NCI-H146 treated with DMSO at 0.1 percent for 48 hours (cell line): ENCODE measurements around the gene GFRA3.
"Not testable (repeated sequence)": the region's sequence is repeated elsewhere in the genome, so short reads cannot be mapped to it uniquely, and the experiment has no call there.

Source experiments
- DNase-seq: peaks from one replicate; lab custom pipeline; 2025; ENCODE audit not compliant: unreplicated experiment; lab: John Stamatoyannopoulos, UW

GFRA3 gene

GRCh38 chr5:138247800-138248199, 26.6 kb downstream of the GFRA3 start:
- not testable (repeated sequence) for DNase-seq

DNA sequence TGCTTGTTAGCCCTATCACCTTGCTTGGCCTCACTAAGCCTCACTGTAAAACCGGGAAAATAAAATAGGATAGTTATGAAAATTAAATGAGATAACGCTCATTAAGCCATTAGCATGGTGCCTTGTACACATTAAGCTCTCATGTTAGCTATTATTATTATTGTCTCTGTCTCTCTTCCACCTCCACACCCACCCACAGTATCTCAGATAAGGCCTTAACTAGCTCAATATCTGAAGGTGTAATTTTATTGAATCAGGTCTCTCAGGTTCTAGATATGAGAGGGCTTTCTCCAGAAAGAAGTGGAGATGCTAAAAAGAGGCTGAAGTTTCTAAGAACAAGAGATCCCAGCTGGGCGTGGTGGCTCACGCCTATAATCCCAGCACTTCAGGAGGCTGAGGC, 27.6 kb downstream of the GFRA3 start:
- no peak for DNase-seq

DNA sequence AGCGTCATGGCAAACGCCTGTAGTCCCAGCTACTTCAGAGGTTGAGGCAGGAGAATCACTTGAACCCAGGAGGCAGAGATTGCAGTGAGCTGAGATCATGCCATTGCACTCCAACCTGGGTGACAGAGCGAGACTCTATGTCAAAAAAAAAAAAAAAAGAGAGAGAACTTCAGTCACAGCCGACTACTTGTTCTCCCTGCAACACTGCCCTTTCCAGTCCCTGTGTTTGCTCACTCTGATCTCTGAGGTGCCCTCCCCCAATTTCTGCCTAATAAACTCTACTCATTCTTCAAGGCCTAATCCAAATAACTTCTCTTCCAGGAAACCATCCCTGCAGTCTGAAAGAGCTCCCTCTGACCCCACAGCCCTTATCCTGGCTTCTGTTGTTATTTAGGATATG, 28.1 kb downstream of the GFRA3 start:
- no peak for DNase-seq

GRCh38 chr5:138245717-138246116, 28.7 kb downstream of the GFRA3 start:
- DNase-seq: no peak

- no peak for DNase-seq
These were observed 30.6 kb downstream of the GFRA3 start for GRCh38 chr5:138243794-138244193.

- no peak for DNase-seq
These were observed 32.5 kb downstream of the GFRA3 start for GRCh38 chr5:138241688-138242571.

DNA sequence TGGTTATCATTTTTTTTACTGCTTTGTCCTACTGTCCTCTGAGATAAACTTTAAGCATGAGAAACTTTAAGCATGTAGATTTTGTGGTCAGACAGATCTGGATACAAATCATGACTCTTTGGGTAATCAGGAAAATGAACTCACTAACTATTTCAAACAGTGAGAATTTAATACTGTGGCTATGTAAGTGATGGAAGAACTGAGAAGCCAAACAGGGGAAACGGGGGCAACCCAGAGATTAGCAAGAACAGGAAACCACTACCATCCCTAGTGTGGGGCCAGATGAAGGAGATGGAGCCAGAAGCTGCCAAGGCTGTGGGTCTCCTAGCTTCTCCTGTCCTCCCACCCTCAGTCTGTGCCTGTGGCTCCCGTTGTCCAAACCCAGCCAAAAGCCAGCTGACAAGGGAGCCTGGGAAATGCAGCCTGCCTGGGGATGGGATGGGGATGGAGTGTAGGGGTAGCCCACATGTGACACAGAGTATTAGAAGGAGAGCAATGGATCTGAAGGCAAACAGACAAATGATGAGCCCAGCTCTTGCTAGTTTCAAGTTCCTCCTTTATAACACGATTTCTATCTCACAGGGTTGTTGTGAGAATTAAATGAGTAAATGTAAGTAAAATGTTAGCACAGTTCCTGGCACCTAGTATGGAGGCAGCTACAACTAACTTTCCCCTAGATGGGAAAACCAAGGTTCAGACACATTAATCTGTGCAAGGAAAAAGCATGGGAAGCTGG, 33.6 kb downstream of the GFRA3 start:
- no peak for DNase-seq

GRCh38 chr5:138238034-138238433, 36.4 kb downstream of the GFRA3 start:
- no peak for DNase-seq

DNA sequence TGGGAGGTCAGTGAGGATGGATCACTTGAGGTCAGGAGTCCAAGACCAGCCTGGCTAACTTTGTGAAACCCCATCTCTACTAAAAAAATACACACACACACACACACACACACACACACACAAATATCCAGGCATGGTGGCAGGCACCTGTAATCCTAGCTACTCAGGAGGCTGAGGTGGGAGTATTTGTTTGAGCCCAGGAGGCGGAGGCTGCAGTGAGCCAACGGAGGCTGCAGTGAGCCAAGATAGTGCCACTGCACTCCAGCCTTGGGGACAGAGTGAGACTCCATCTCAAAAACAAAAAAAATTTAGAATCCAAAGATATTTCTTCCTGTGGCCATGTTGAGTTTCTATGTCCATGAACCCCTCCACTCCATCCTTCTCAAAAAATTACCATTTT, 39.8 kb downstream of the GFRA3 start:
- DNase-seq: no peak

DNA sequence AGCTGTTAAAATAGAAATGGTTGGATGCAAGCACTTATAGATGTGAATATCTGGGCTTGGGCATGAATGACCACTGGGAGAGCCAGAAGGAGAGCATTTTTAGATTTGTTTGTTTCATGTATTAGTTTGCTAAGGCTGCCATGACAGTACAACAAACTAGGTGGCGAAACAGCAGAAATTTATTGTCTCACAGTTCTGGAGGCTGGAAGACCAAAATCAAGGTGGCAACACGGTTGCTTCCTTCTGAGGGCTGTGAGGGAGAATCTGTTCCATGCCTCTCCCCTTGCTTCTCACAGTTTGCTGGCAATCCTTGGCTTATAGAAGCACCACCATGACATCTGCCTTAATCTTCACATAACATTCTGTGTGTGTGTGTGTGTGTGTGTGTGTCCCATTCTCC, 41.1 kb downstream of the GFRA3 start:
- DNase-seq: no peak

DNA sequence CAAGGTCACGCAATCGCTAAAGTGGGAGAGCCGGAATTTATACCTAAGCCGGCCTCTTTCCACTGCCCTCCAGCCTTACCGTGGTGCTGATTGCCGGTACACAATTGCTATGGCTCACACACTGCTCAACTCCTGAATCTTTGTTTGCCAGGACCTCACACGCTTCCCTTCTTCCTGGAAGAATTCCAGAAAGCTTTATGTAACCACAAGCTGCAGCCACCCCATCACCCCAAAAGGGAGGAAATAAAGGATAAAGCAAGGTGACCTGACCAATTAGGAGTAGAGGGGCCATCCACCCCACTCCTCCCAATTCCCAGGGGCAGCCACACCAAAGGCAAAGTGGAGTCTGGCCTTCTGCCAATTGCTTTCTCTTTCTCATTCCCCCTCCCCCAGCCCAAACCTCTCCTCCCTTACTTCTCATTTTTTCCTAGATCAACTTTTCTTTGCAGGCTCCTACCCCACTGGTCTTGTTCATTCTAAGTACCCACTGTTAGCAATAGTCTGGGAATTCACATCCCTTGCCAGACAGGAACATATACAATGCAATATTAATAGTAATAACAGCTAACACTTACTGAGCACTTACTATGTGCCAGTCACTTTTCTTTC, 43.3 kb downstream of the GFRA3 start:
- DNase-seq: no peak

GRCh38 chr5:138230261-138230660, 44.2 kb downstream of the GFRA3 start:
- no peak for DNase-seq

DNA sequence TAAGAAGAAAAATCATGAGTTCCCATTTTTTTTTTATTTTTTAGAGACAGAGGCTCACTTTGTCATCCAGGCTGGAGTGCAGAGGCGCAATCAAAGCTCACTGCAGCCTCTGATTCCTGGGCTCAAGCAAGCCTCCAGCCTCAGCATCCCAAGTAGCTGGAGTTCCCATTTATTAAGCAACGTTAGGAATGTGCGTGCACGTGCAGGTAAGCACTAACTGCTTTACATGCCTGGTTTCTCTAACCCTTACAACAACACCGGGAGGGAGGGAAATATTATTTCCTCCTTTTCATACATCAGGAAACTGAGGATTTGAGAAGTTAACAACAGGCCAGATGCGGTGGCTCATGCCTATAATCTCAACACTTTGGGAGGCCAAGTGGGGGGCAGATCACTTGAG, 45.0 kb downstream of the GFRA3 start:
- DNase-seq: no peak

DNA sequence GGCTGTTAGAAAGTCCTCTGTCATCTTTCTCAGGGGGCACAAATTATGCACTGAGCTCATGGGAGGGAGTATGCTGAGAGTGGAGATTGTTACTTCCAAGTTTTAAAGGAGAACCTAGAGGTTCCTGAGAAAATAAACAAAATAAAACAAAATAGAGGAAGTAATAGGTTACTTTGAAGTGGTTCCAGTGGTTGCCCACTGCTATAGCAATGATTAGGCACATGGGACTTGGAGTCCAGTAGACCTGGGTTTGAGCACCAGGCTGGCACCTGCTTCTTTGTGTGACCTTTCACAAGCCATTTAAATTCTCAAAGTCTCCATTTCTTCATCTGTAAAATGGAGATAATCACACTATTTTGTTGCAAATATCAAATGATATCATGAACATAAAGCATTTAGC, 47.5 kb downstream of the GFRA3 start:
- DNase-seq: no peak

DNA sequence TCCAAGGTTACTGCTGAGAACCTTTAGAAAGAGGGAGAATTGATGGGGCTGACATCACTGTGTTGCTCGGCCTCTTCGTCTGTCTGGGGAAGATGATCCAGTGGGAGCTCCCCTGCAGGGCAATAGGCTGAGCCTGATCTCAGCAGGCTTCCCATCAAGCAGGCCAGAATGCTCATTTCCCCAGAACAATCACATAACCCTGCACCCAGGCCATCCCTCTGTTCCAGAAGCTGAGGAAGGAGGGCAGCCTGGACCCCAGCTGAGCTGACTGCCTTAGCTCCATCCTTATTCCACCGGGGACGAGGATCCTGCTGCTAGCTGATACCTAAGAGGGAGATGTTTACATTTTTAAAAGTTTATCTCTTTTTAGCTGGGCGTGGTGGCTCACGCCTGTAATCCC, 49.7 kb downstream of the GFRA3 start:
- no peak for DNase-seq

- no peak for DNase-seq
These were observed 50.9 kb downstream of the GFRA3 start for GRCh38 chr5:138223532-138223931.

GRCh38 chr5:138216799-138217198, 57.6 kb downstream of the GFRA3 start:
- DNase-seq: no peak

- DNase-seq: peak; percentile 96
These were observed 61.0 kb downstream of the GFRA3 start, which contains the start of gene CDC23 for GRCh38 chr5:138213161-138214029. TSS of gene CDC23 (minus strand) at chr5:138213323. CDS start at chr5:138213312, 11 bp downstream.

- DNase-seq: no peak
These were observed 61.6 kb downstream of the GFRA3 start for GRCh38 chr5:138212828-138213160.

GRCh38 chr5:138210985-138211384, 63.4 kb downstream of the GFRA3 start:
- DNase-seq: no peak
